Fibroblast of lung (primary cell): ENCODE results near the gene FAM24B. TPM values are rescaled to one million over a fixed set of nuclear protein-coding genes. Genes with fewer than 3 reads are reported as not detected.

ENCODE experiments used
- DNase-seq, 2 donors: peaks; one replicate each; pipeline versions ENCODE4 v3.0.0 to v3.0.0-alpha.2; 2010; ENCODE audit warnings: low read depth in 2 of 2
- H2AFZ ChIP-seq: 2 replicates; pipeline ENCODE4 v1.5.1; 2012; ENCODE audit warnings: low read length, control low read depth, inconsistent platforms
- H3K27ac ChIP-seq: 2 replicates; pipeline ENCODE4 v1.5.1; 2011; ENCODE audit warnings: low read length, control low read depth; ENCODE audit not compliant: insufficient read depth
- H3K27me3 ChIP-seq: 2 replicates; pipeline ENCODE4 v1.5.1; 2011; ENCODE audit warnings: mild to moderate bottlenecking, low read length; ENCODE audit not compliant: control insufficient read depth, insufficient read depth
- H3K36me3 ChIP-seq: 2 replicates; pipeline ENCODE4 v1.5.1; 2011; ENCODE audit warnings: low read length; ENCODE audit not compliant: control insufficient read depth, insufficient read depth
- H3K4me1 ChIP-seq: 2 replicates; pipeline ENCODE4 v1.5.1; 2011; ENCODE audit warnings: low read length; ENCODE audit not compliant: control insufficient read depth, insufficient read depth; ENCODE audit errors: extremely low read depth
- H3K4me2 ChIP-seq: 2 replicates; pipeline ENCODE4 v1.5.1; 2011; ENCODE audit warnings: low read length, control low read depth; ENCODE audit not compliant: insufficient read depth; ENCODE audit errors: extremely low read depth
- H3K4me3 ChIP-seq, 4 experiments: fragments of 200-600 bp in 1 of 4; sonication (generic) in 1 of 4; replicated peaks in 1 of 4; 2 replicates each; pipeline ENCODE4 v1.5.1; 2011 to 2016; ENCODE audit warnings: low read length in 4 of 4, low read depth in 3 of 4, mild to moderate bottlenecking in 3 of 4, control low read depth in 2 of 4, inconsistent platforms in 1 of 4, mixed read lengths in 1 of 4; ENCODE audit not compliant: insufficient read depth in 1 of 4; ENCODE audit errors: control extremely low read depth in 1 of 4
- H3K79me2 ChIP-seq: 2 replicates; pipeline ENCODE4 v1.5.1; 2012; ENCODE audit warnings: mild to moderate bottlenecking, low read length, inconsistent platforms; ENCODE audit not compliant: control insufficient read depth, insufficient read depth
- H3K9ac ChIP-seq: 2 replicates; pipeline ENCODE4 v1.5.1; 2011; ENCODE audit warnings: mild to moderate bottlenecking, low read length, control low read depth; ENCODE audit not compliant: insufficient read depth
- H3K9me3 ChIP-seq: 2 replicates; pipeline ENCODE4 v1.5.1; 2012; ENCODE audit warnings: low read depth, low read length; ENCODE audit not compliant: control insufficient read depth, insufficient read depth
- H4K20me1 ChIP-seq: 2 replicates; pipeline ENCODE4 v1.5.1; 2011; ENCODE audit warnings: low read length; ENCODE audit not compliant: control insufficient read depth, insufficient read depth; ENCODE audit errors: extremely low read depth
- CTCF ChIP-seq, 2 donors: IDR thresholded peaks in 1 of 2; conservative IDR thresholded peaks in 1 of 2; 1 replicate in 1 of 2; 2 replicates in 1 of 2; pipeline ENCODE4 v1.5.1; 2011 to 2012; ENCODE audit warnings: low read length in 2 of 2, control low read depth in 1 of 2, inconsistent platforms in 1 of 2, low read depth in 1 of 2, mild to moderate bottlenecking in 1 of 2
- EZH2 ChIP-seq: IDR thresholded peaks from 2 replicates; pipeline ENCODE4 v1.5.1; 2012; ENCODE audit warnings: low read length, control low read depth, mild to moderate bottlenecking; ENCODE audit errors: missing control alignments
- polyA plus RNA-seq, 2 donors: library from polyadenylated mRNA; depleted of rRNA in 1 of 2; stranded (reverse) in 1 of 2; unstranded in 1 of 2; fragments of >200 nt; gene quantifications; 2 replicates each; pipeline ENCODE4 v1.2.1, GENCODE V29; 2011 to 2012; ENCODE audit warnings: missing spikeins in 1 of 2
- total RNA-seq: library from RNA; depleted of rRNA; stranded (reverse); fragments of >200 nt; gene quantifications from 2 replicates; pipeline ENCODE4 v1.2.1, GENCODE V29; 2014

FAM24B gene
- total and polyA plus RNA-seq, 2 donors (not counting 1 experiment from before 2014, with no cell fraction given), result 3.9 to 6.8 TPM

- no peak for DNase-seq
- no peaks in the 10 kb centered on the region for H3K36me3 ChIP-seq
- H3K4me3 ChIP-seq, result no peak overlapping the region
- H4K20me1 ChIP-seq, result no peaks in the 10 kb centered on the region
- no peak overlapping the region for H3K4me2 ChIP-seq
- H3K27me3 ChIP-seq, result peaks cover 11% of the 10 kb centered on the region
- no peaks in the 10 kb centered on the region for H3K4me1 ChIP-seq
- no peak overlapping the region for H3K27ac ChIP-seq
- H3K79me2 ChIP-seq, result no peaks in the 10 kb centered on the region
- no peaks in the 10 kb centered on the region for H3K9me3 ChIP-seq
- H2AFZ ChIP-seq, result no peak overlapping the region
- TF ChIP-seq CTCF (conservative IDR thresholded peaks at IDR 0.05 in 1 of 2, IDR thresholded peaks at IDR 0.05 in 1 of 2; ENCODE audit: low read depth in 1 of 2, low read length in 2 of 2) (no peak), EZH2 (no peak)
- H3K9ac ChIP-seq, result no peak overlapping the region
These were observed 57.6 kb downstream of the FAM24B start for GRCh38 chr10:122821808-122822207.

- Histone ChIP-seq H3K4me2 (no peak overlapping the region), H3K79me2 (no peaks in the 10 kb centered on the region), H2AFZ (no peak overlapping the region), H3K27ac (no peak overlapping the region), H3K9ac (no peak overlapping the region), H3K4me1 (no peaks in the 10 kb centered on the region), H3K4me3 (no peak overlapping the region), H4K20me1 (no peaks in the 10 kb centered on the region), H3K9me3 (no peaks in the 10 kb centered on the region), H3K27me3 (peaks cover 11% of the 10 kb centered on the region), H3K36me3 (no peaks in the 10 kb centered on the region)
- DNase-seq, result no peak
- no peak for TF ChIP-seq EZH2
- no peak for TF ChIP-seq CTCF (conservative IDR thresholded peaks at IDR 0.05 in 1 of 2, IDR thresholded peaks at IDR 0.05 in 1 of 2; ENCODE audit: low read depth in 1 of 2, low read length in 2 of 2)
These were observed 63.9 kb downstream of the FAM24B start for GRCh38 chr10:122815458-122815857.

GRCh38 chr10:122814493-122814892 is 64.9 kb downstream of the FAM24B start:
- Histone ChIP-seq H3K27me3 (peaks cover 11% of the 10 kb centered on the region), H3K79me2 (no peaks in the 10 kb centered on the region), H3K36me3 (no peaks in the 10 kb centered on the region), H4K20me1 (no peaks in the 10 kb centered on the region), H3K4me3 (no peak overlapping the region), H3K9ac (no peak overlapping the region), H3K27ac (no peak overlapping the region), H2AFZ (no peak overlapping the region), H3K4me2 (no peak overlapping the region), H3K4me1 (no peaks in the 10 kb centered on the region), H3K9me3 (no peaks in the 10 kb centered on the region)
- TF ChIP-seq CTCF (conservative IDR thresholded peaks at IDR 0.05 in 1 of 2, IDR thresholded peaks at IDR 0.05 in 1 of 2; ENCODE audit: low read depth in 1 of 2, low read length in 2 of 2), result no peak
- TF ChIP-seq EZH2, result no peak
- no peak for DNase-seq
